Thyroid gland (tissue), 4 donors: ENCODE results near the gene RAB27A.
"Not testable (repeated sequence)": the region's sequence is repeated elsewhere in the genome, so short reads cannot be mapped to it uniquely, and the experiment has no call there.

Experiments
- POLR2A ChIP-seq, 2 donors: fragments of 450-650 bp; IDR thresholded peaks; one replicate each; pipeline ENCODE4 v1.6.1; 2017; ENCODE audit warnings: antibody characterized with exemption in 2 of 2, mild to moderate bottlenecking in 2 of 2, moderate library complexity in 1 of 2
- TF ChIP-seq, protein P1 (sequence below), 6 experiments: fragments of 200-600 bp in 3 of 6; fragments of 450-650 bp in 3 of 6; sonication (generic) in 3 of 6; IDR thresholded peaks; one replicate each; pipeline ENCODE4 v1.5.1; 2016 to 2019; ENCODE audit warnings: antibody characterized with exemption in 6 of 6, mild to moderate bottlenecking in 2 of 6, inconsistent platforms in 1 of 6, moderate library complexity in 1 of 6

DNA sequence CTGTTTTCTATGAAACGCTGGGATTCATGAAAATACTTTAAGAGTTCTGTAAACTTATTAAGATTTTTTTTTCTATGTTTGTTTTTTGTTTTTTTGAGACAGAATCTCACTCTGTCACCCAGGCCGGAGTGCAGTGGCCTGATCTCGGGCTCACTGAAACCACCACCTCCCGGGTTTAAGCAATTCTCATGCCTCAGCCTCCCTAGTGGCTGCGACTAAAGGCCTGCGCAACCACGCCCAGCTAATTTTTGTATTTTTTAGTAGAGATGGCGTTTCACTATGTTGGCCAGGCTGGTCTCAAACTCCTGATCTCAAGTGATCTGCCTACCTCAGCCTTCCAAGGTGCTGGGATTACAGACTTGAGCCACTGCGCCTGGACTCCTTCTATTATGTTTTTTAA is 39.7 kb downstream of the RAB27A start:
- TF ChIP-seq, protein P1, sequence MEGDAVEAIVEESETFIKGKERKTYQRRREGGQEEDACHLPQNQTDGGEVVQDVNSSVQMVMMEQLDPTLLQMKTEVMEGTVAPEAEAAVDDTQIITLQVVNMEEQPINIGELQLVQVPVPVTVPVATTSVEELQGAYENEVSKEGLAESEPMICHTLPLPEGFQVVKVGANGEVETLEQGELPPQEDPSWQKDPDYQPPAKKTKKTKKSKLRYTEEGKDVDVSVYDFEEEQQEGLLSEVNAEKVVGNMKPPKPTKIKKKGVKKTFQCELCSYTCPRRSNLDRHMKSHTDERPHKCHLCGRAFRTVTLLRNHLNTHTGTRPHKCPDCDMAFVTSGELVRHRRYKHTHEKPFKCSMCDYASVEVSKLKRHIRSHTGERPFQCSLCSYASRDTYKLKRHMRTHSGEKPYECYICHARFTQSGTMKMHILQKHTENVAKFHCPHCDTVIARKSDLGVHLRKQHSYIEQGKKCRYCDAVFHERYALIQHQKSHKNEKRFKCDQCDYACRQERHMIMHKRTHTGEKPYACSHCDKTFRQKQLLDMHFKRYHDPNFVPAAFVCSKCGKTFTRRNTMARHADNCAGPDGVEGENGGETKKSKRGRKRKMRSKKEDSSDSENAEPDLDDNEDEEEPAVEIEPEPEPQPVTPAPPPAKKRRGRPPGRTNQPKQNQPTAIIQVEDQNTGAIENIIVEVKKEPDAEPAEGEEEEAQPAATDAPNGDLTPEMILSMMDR (IDR thresholded peaks at IDR 0.05): not testable (repeated sequence)
- not testable (repeated sequence) for TF ChIP-seq POLR2A (IDR thresholded peaks at IDR 0.05)
